Measurements from ENCODE around the gene UTY.

Gene UTY

GRCh38 chrY:13351443-13351842, 128.4 kb downstream of the UTY start:
- H3K4me1 Mint-ChIP-seq = peaks cover 13% of the 10 kb centered on the region
- no peaks in the 10 kb centered on the region for H3K9me3 Mint-ChIP-seq
- no peaks in the 10 kb centered on the region for H3K27me3 Mint-ChIP-seq
- H3K4me3 Mint-ChIP-seq = no peak overlapping the region
- no peak overlapping the region for H3K27ac Mint-ChIP-seq
- H3K36me3 Mint-ChIP-seq = no peaks in the 10 kb centered on the region

DNA sequence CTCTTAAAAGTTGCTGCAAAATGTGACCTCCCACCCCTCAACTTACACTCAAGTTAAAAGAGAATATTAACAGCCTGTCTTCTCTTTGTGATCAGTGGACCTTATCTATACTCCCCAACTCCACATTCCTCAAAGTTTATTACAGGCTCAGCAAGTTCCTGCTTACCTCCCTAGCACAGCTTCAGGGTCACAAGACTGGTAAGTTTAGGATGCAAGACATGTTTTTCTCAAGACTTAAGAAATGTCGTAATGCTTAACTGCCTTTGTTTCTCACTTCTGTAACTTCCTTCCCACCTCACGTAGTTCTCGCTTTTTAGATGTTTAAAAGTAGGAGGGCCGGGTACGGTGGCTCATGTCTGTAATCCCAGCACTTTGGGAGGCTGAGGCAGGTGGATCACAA, 132.7 kb downstream of the UTY start:
- no peaks in the 10 kb centered on the region for H3K9me3 Mint-ChIP-seq
- H3K36me3 Mint-ChIP-seq = peaks cover 2% of the 10 kb centered on the region
- H3K27ac Mint-ChIP-seq = no peak overlapping the region
- no peak overlapping the region for H3K4me3 Mint-ChIP-seq
- H3K27me3 Mint-ChIP-seq = no peaks in the 10 kb centered on the region
- H3K4me1 Mint-ChIP-seq = peaks cover 20% of the 10 kb centered on the region

DNA sequence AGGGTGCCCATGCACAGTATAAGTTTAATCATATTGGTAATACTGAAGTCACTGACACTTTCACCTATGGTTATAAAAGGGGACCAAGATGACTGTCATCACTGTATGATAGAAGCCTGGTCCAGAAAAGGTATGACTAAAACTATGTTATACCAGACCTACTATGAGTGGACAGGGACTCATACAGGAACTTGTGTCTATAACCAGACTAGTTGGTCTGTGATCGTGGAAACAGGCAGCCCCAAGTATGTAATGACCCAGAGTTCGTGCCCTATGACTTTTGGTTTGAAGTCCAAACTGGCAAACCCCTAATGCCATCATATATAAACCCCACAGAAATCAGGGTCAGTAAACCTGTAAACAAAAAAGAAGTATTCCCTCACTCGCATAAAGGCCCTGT, 134.3 kb downstream of the UTY start:
- Mint-ChIP-seq H3K4me1 (peaks cover 13% of the 10 kb centered on the region), H3K36me3 (peaks cover 6% of the 10 kb centered on the region), H3K4me3 (no peak overlapping the region), H3K27ac (no peak overlapping the region), H3K27me3 (no peaks in the 10 kb centered on the region), H3K9me3 (no peaks in the 10 kb centered on the region)

DNA sequence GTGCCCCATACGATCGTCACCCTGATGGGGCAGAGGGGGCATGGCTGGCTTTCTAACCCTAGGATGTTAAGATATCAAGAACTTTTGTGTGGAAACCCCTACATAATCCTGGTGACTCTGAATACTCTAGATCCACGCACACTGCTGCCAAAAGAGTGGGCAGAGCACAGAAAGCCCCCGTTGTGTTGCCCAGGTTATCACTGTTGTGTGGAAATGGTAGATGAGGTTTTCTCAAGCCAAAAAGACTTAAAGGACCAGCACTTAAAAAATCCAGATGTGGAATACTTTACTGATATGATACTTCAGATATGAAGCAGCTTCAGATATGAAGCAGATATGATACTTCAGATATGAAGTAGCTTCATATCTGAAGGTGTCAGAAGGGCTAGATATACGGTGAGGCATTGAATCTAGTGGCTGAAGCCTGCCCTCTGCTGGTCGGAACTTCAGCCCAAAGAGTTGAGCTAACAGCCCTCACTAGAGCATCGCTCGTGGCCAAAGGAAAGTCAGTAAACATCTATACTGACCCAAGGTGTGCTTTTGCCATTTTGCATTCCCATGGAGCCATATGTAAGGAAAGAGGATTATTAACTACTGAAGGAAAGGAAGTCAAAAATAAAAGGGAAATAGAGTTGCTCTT, 136.4 kb downstream of the UTY start:
- Mint-ChIP-seq H3K4me3 (no peak overlapping the region), H3K36me3 (peaks cover 11% of the 10 kb centered on the region), H3K9me3 (no peaks in the 10 kb centered on the region), H3K27ac (peak overlapping the region; percentile 5), H3K4me1 (peaks cover 7% of the 10 kb centered on the region), H3K27me3 (no peaks in the 10 kb centered on the region)

DNA sequence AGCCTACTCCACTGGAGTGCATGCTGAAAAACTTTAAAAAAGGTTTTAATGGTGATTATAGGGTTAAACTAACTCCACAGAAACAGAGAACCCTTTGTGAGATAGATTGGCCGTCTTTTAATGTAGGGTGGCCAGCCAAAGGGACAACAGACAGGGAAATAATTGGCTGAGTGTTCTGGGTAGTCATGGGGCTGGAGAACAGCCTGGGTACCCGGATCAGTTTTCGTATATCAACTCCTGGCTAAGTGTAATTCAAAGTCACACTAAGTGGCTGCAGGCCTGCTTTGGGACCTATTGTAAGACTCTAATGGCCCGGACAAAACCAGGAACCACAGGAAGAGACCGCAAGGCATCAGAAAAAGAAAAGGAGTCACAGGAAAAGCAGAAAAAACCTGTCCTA, 139.9 kb downstream of the UTY start:
- Mint-ChIP-seq H3K9me3 (no peaks in the 10 kb centered on the region), H3K36me3 (peaks cover 13% of the 10 kb centered on the region), H3K27me3 (no peaks in the 10 kb centered on the region), H3K4me1 (peaks cover 12% of the 10 kb centered on the region), H3K4me3 (no peak overlapping the region), H3K27ac (no peak overlapping the region)

- H3K9me3 Mint-ChIP-seq = no peaks in the 10 kb centered on the region
- H3K4me3 Mint-ChIP-seq = no peak overlapping the region
- H3K27ac Mint-ChIP-seq = no peak overlapping the region
- peaks cover 12% of the 10 kb centered on the region for H3K4me1 Mint-ChIP-seq
- peaks cover 16% of the 10 kb centered on the region for H3K36me3 Mint-ChIP-seq
- H3K27me3 Mint-ChIP-seq = no peaks in the 10 kb centered on the region
Observed at GRCh38 chrY:13339381-13339780, 140.5 kb downstream of the UTY start.

DNA sequence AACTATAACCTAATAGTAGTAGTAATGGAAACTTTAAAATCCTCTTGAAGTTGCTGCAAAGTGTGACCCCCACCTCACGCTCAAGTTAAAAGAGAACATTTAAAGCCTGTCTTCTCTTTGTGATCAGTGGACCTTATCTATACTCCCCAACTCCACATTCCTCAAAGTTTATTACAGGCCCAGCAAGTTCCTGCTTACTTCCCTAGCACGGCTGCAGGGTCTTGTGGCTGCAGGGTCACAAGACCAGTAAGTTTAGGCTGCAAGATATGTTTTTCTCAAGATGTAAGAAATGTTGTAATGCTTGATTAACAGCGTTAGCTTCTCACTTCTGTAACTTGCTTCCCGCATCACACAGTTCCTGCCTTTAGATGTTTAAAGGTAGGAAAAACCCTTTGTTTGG, 141.1 kb downstream of the UTY start:
- Mint-ChIP-seq H3K36me3 (peaks cover 21% of the 10 kb centered on the region), H3K9me3 (no peaks in the 10 kb centered on the region), H3K27ac (no peak overlapping the region), H3K4me3 (no peak overlapping the region), H3K27me3 (no peaks in the 10 kb centered on the region), H3K4me1 (peaks cover 15% of the 10 kb centered on the region)

DNA sequence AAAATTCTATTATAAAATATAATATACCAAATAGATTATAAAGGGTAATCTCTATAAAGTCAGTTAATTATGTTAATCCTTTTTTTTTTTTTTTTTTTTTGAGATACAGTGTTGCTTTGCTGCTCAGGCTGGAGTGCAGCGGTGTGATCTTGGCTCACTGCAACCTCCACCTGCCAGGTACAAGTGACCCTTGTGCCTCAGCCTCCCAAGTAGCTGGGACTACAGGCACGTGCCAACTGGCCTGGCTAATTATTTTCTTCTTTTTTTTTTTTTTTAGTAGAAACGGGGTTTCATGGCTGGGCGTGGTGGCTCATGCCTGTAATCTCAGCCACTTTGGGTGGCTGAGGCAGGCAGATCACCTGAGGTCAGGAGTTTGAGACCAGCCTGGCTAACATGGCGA, 141.9 kb downstream of the UTY start:
- Mint-ChIP-seq H3K4me1 (peaks cover 18% of the 10 kb centered on the region), H3K27ac (no peak overlapping the region), H3K36me3 (peaks cover 24% of the 10 kb centered on the region), H3K4me3 (no peak overlapping the region), H3K27me3 (no peaks in the 10 kb centered on the region), H3K9me3 (no peaks in the 10 kb centered on the region)

- peaks cover 18% of the 10 kb centered on the region for H3K36me3 Mint-ChIP-seq
- peak overlapping the region; percentile 11 for H3K4me3 Mint-ChIP-seq
- no peaks in the 10 kb centered on the region for H3K27me3 Mint-ChIP-seq
- no peak overlapping the region for H3K27ac Mint-ChIP-seq
- H3K4me1 Mint-ChIP-seq = peaks cover 34% of the 10 kb centered on the region
- H3K9me3 Mint-ChIP-seq = no peaks in the 10 kb centered on the region
Observed at GRCh38 chrY:13333791-13334190, 146.0 kb downstream of the UTY start.

- H3K36me3 Mint-ChIP-seq = peaks cover 17% of the 10 kb centered on the region
- no peaks in the 10 kb centered on the region for H3K27me3 Mint-ChIP-seq
- H3K27ac Mint-ChIP-seq = no peak overlapping the region
- peaks cover 29% of the 10 kb centered on the region for H3K4me1 Mint-ChIP-seq
- no peaks in the 10 kb centered on the region for H3K9me3 Mint-ChIP-seq
- no peak overlapping the region for H3K4me3 Mint-ChIP-seq
Observed at GRCh38 chrY:13330651-13331050, 149.2 kb downstream of the UTY start.

DNA sequence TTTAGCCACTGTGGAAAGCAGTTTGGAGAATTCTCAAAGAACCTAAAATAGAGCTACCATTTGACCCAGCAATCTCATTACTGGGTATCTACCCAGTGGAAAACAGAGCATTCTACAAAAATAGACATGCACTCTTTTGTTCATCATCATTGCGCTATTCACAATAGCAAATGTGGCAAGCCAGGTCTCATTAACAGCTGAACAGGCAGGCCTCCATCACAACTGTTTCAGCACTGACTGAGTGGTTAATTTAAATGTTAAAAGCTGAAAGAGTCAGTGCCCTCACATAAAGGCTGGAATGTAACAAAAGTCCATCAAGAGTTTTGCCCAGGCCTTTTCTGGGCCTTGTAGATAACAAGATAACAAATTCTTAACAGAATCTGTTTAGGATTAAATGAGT, 166.9 kb downstream of the UTY start:
- no peaks in the 10 kb centered on the region for H3K9me3 Mint-ChIP-seq
- peaks cover 23% of the 10 kb centered on the region for H3K36me3 Mint-ChIP-seq
- no peak overlapping the region for H3K27ac Mint-ChIP-seq
- no peaks in the 10 kb centered on the region for H3K27me3 Mint-ChIP-seq
- H3K4me1 Mint-ChIP-seq = peaks cover 5% of the 10 kb centered on the region
- H3K4me3 Mint-ChIP-seq = no peak overlapping the region

DNA sequence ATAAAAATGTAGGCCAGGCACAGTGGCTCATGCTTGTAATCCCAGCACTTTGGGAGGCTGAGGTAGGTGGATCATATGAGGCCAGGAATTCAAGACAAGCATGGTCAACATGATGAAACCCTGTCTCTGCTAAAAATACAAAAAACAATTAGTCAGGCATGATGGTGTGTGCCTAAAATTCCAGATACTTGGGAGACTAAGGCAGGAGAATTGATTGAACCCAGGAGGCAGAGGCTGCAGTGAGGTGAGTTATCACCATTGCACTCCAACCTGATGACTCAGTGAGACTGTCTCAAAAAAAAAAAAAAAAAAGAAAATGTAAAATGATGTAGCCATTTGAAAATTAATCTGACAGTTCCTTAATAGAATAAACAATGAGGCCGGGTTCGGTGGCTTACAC, 171.9 kb downstream of the UTY start:
- Mint-ChIP-seq H3K36me3 (peaks cover 12% of the 10 kb centered on the region), H3K27me3 (no peaks in the 10 kb centered on the region), H3K9me3 (no peaks in the 10 kb centered on the region), H3K27ac (no peak overlapping the region), H3K4me3 (no peak overlapping the region), H3K4me1 (peaks cover 18% of the 10 kb centered on the region)

DNA sequence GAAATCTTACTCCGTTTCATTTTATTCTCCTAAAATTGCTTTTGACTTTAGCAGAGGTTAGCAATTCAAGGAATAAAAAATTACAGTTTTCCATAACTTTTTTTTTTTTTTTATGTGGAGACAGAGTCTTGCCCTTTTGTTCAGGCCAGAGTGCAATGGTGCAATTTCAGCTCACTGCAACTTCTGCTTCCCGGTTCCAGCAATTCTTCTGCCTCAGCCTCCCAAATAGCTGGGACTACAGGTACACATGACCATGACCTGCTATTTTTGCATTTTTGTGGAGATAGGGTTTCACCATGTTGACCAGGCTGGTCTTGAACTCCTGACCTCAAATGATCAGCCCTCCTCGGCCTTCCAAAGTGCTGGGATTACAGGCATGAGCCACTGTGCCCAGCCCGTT, 179.0 kb downstream of the UTY start:
- Mint-ChIP-seq H3K4me1 (peaks cover 6% of the 10 kb centered on the region), H3K9me3 (no peaks in the 10 kb centered on the region), H3K27ac (no peak overlapping the region), H3K36me3 (peaks cover 4% of the 10 kb centered on the region), H3K27me3 (no peaks in the 10 kb centered on the region), H3K4me3 (no peak overlapping the region)

- H3K9me3 Mint-ChIP-seq = no peaks in the 10 kb centered on the region
- H3K36me3 Mint-ChIP-seq = peaks cover 8% of the 10 kb centered on the region
- H3K27ac Mint-ChIP-seq = no peak overlapping the region
- H3K27me3 Mint-ChIP-seq = no peaks in the 10 kb centered on the region
- H3K4me1 Mint-ChIP-seq = peaks cover 4% of the 10 kb centered on the region
- H3K4me3 Mint-ChIP-seq = no peak overlapping the region
Observed at GRCh38 chrY:13299411-13299810, 180.4 kb downstream of the UTY start.

GRCh38 chrY:13296176-13296890, 183.5 kb downstream of the UTY start:
- H3K4me1 Mint-ChIP-seq = no peaks in the 10 kb centered on the region
- H3K36me3 Mint-ChIP-seq = peaks cover 17% of the 10 kb centered on the region
- no peak overlapping the region for H3K4me3 Mint-ChIP-seq
- no peak overlapping the region for H3K27ac Mint-ChIP-seq
- no peaks in the 10 kb centered on the region for H3K9me3 Mint-ChIP-seq
- no peaks in the 10 kb centered on the region for H3K27me3 Mint-ChIP-seq

GRCh38 chrY:13295026-13295425, 184.8 kb downstream of the UTY start:
- no peaks in the 10 kb centered on the region for H3K4me1 Mint-ChIP-seq
- no peak overlapping the region for H3K27ac Mint-ChIP-seq
- no peaks in the 10 kb centered on the region for H3K27me3 Mint-ChIP-seq
- H3K9me3 Mint-ChIP-seq = no peaks in the 10 kb centered on the region
- H3K36me3 Mint-ChIP-seq = peaks cover 24% of the 10 kb centered on the region
- H3K4me3 Mint-ChIP-seq = no peak overlapping the region

GRCh38 chrY:13291199-13291598, 188.6 kb downstream of the UTY start:
- no peaks in the 10 kb centered on the region for H3K4me1 Mint-ChIP-seq
- H3K4me3 Mint-ChIP-seq = no peak overlapping the region
- no peaks in the 10 kb centered on the region for H3K9me3 Mint-ChIP-seq
- H3K27me3 Mint-ChIP-seq = no peaks in the 10 kb centered on the region
- no peak overlapping the region for H3K27ac Mint-ChIP-seq
- peaks cover 33% of the 10 kb centered on the region for H3K36me3 Mint-ChIP-seq
